ENCODE data around the gene HTR4. TPM values are rescaled to one million over a fixed set of nuclear protein-coding genes. Genes with fewer than 3 reads are reported as not detected.
A peak's percentile ranks its signal among the peaks of the same experiment; 100 is the strongest.
"Not testable (repeated sequence)": the region's sequence is repeated elsewhere in the genome, so short reads cannot be mapped to it uniquely, and the experiment has no call there.

HTR4 gene
- total and polyA plus RNA-seq, 8 donors: 0.92 to 17.4 (median 7.6) TPM; not detected in 5

DNA sequence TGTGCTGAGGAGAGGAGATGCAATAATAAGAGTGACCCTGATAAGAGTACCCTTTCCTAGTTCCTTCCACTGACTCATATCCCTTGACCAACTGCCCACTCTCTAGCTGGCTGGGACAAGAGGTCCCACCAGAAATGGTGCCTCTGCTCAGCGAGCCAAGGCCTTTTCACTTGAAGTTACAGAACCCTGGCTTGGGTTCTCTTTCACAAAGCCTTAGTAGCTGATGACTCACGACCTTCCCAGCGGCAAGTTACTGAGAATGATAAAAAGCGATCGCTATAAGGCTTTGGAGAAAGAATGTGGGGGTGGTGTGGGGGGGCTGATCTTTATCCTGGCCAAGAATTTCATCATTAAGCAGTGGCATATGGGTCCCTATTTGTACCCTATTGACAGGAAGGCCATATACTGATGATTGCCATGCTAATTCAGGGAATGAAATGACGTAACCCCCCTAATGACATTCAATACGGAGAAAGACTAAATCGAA is 180.3 kb downstream of the HTR4 start:
- intact Hi-C loops (cut with DNase I; ENCODE audit: low total_unique reads): no loop called here

DNA sequence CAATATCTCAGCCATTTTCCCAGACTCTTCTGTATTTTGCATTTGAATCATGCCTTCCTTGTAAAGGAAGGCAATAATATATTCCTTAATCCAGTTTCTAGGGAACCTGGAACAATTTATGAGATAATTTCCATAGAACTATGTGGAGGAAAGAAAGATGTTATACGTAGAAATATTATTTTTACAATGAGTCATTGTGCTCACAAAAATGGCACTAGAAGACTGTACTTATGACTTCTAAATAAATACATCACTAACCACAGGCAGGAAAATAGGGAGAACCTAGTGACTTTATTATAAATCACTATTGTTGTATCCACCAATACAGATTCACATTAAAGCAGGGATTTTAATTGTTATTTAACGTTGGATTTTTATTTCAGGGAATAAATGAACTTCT is 182.9 kb downstream of the HTR4 start:
- no peak overlapping the region for H3K27ac ChIP-seq
- DNase-seq: no peak
- 81 to 91% (median 82%) methylated on average over 2 of the region's 2 CpGs for WGBS, 5 donors
- H3K4me3 ChIP-seq: no peak overlapping the region
- no peaks in the 10 kb centered on the region for H3K27me3 ChIP-seq
- peaks cover 5 to 14% (median 7%) of the 10 kb centered on the region in 4 donors for H3K4me1 ChIP-seq
- H3K36me3 ChIP-seq: no peaks in the 10 kb centered on the region
- intact Hi-C loops (cut with DNase I; ENCODE audit: low total_unique reads): no loop called here
- no peaks in the 10 kb centered on the region for H3K9me3 ChIP-seq
- no peak for TF ChIP-seq EP300 (IDR thresholded peaks at IDR 0.05)
- TF ChIP-seq, protein P1, sequence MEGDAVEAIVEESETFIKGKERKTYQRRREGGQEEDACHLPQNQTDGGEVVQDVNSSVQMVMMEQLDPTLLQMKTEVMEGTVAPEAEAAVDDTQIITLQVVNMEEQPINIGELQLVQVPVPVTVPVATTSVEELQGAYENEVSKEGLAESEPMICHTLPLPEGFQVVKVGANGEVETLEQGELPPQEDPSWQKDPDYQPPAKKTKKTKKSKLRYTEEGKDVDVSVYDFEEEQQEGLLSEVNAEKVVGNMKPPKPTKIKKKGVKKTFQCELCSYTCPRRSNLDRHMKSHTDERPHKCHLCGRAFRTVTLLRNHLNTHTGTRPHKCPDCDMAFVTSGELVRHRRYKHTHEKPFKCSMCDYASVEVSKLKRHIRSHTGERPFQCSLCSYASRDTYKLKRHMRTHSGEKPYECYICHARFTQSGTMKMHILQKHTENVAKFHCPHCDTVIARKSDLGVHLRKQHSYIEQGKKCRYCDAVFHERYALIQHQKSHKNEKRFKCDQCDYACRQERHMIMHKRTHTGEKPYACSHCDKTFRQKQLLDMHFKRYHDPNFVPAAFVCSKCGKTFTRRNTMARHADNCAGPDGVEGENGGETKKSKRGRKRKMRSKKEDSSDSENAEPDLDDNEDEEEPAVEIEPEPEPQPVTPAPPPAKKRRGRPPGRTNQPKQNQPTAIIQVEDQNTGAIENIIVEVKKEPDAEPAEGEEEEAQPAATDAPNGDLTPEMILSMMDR (IDR thresholded peaks at IDR 0.05): no peak
- TF ChIP-seq POLR2AphosphoS5 (IDR thresholded peaks at IDR 0.05): no peak
- TF ChIP-seq POLR2A (IDR thresholded peaks at IDR 0.05): no peak

More for the DNA sequence above, 180.3 kb downstream of the HTR4 start:
- H3K27me3 ChIP-seq: no peaks in the 10 kb centered on the region
- no peaks in the 10 kb centered on the region for H3K9me3 ChIP-seq
- WGBS, 5 donors: 72 to 85% (median 79%) methylated on average over 8 of the region's 8 CpGs
- TF ChIP-seq POLR2AphosphoS5 (IDR thresholded peaks at IDR 0.05) (peak in 1 of 3 donors; percentile 6), EP300 (IDR thresholded peaks at IDR 0.05) (no peak)
- H3K4me1 ChIP-seq: peaks cover 3 to 8% (median 5%) of the 10 kb centered on the region in 4 donors
- H3K36me3 ChIP-seq: no peaks in the 10 kb centered on the region
- DNase-seq: no peak
- peak overlapping the region in 2 of 5 donors; percentile 16 to 34 for H3K27ac ChIP-seq
- H3K4me3 ChIP-seq: no peak overlapping the region

- H3K9me3 ChIP-seq: no peaks in the 10 kb centered on the region
- intact Hi-C loops (cut with DNase I; ENCODE audit: low total_unique reads): no loop called here
- TF ChIP-seq POLR2A (IDR thresholded peaks at IDR 0.05) (no peak), POLR2AphosphoS5 (IDR thresholded peaks at IDR 0.05) (peak in 1 of 3 donors; percentile 39)
- no peak overlapping the region for H3K4me3 ChIP-seq
- H3K27ac ChIP-seq: peak overlapping the region; percentile 8 to 51 (median 34)
- 39 to 51% (median 47%) methylated on average over 4 of the region's 4 CpGs for WGBS, 5 donors
- no peaks in the 10 kb centered on the region for H3K36me3 ChIP-seq
- peak in 1 of 2 donors; percentile 34 for DNase-seq
- peaks cover 5 to 14% (median 9%) of the 10 kb centered on the region in 4 donors for H3K4me1 ChIP-seq
- no peaks in the 10 kb centered on the region for H3K27me3 ChIP-seq
Measured at GRCh38 chr5:148469501-148469935, 184.8 kb downstream of the HTR4 start.

DNA sequence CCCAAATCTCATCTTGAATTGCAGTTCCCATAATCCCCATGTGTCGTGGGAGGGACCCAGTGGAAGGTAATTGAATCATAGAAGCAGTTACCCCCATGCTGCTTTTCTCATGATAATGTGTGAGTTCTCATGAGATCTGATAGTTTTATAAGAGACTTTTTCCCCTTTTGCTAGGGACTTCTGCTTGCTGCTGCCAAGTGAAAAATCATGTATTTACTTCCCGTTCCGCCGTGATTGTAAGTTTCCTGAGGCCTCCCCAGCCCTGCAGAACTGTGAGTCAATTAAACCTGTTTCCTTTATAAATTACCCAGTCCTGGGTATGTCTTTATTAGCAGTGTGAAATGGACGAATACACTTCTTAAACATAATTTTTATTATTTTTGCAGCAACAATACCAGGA is 185.6 kb downstream of the HTR4 start:
- Histone ChIP-seq H3K4me1 (peaks cover 5 to 14% (median 9%) of the 10 kb centered on the region in 4 donors), H3K27ac (peak overlapping the region in 3 of 5 donors; percentile 1 to 51 (median 50))
- H3K9me3 ChIP-seq; H3K27me3 ChIP-seq; H3K36me3 ChIP-seq; DNase-seq; H3K4me3 ChIP-seq; intact Hi-C loops (cut with DNase I; ENCODE audit: low total_unique reads): not testable (repeated sequence)
- 64 to 82% (median 77%) methylated on average over 5 of the region's 5 CpGs for WGBS, 5 donors

DNA sequence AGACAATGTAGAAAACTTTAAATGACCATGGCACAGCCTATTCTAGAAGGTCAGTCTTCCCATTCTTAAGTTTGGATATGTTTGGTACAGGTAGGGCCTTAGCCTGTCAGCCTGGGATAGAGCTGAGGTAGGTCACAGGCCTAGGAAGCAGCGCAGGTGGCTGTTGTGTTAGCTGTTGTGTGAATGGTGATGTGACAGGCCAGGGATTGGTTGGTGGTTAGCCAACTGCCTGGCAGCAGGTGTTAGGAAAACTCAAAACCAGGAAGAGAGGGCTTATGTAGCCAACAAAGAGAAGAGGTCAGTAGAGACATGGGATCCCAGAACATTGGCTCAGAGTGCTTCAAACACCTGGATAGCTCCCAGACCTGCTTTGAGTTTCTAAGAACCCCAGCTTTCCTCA is 186.4 kb downstream of the HTR4 start:
- no peaks in the 10 kb centered on the region for H3K9me3 ChIP-seq
- intact Hi-C loops (cut with DNase I; ENCODE audit: low total_unique reads): no loop called here
- WGBS, 5 donors: 82 to 95% (median 86%) methylated on average over 1 of the region's 1 CpG
- H3K36me3 ChIP-seq: no peaks in the 10 kb centered on the region
- no peak overlapping the region for H3K27ac ChIP-seq
- H3K4me1 ChIP-seq: peaks cover 5 to 14% (median 9%) of the 10 kb centered on the region in 4 donors
- no peak overlapping the region for H3K4me3 ChIP-seq
- H3K27me3 ChIP-seq: no peaks in the 10 kb centered on the region
- DNase-seq: no peak
- TF ChIP-seq, protein P1 (IDR thresholded peaks at IDR 0.05): no peak
- TF ChIP-seq POLR2A (IDR thresholded peaks at IDR 0.05) (no peak), EP300 (IDR thresholded peaks at IDR 0.05) (no peak), POLR2AphosphoS5 (IDR thresholded peaks at IDR 0.05) (no peak)

- H3K27me3 ChIP-seq: no peaks in the 10 kb centered on the region
- H3K36me3 ChIP-seq: no peaks in the 10 kb centered on the region
- no peak for DNase-seq
- H3K27ac ChIP-seq: peak overlapping the region in 1 of 5 donors; percentile 6
- no peaks in the 10 kb centered on the region for H3K9me3 ChIP-seq
- H3K4me3 ChIP-seq: no peak overlapping the region
- intact Hi-C loops (cut with DNase I; ENCODE audit: low total_unique reads): no loop called here
- peaks cover 5 to 14% (median 9%) of the 10 kb centered on the region in 4 donors for H3K4me1 ChIP-seq
- TF ChIP-seq POLR2AphosphoS5 (IDR thresholded peaks at IDR 0.05) (no peak), EP300 (IDR thresholded peaks at IDR 0.05) (no peak), POLR2A (IDR thresholded peaks at IDR 0.05) (no peak)
- TF ChIP-seq, protein P1 (IDR thresholded peaks at IDR 0.05): no peak
- 44 to 65% (median 64%) methylated on average over 4 of the region's 4 CpGs for WGBS, 5 donors
Measured at GRCh38 chr5:148466236-148466580, 188.1 kb downstream of the HTR4 start.
